ENCODE results near the gene SPATA2L. TPM values are rescaled to one million over a fixed set of nuclear protein-coding genes. Genes with fewer than 3 reads are reported as not detected.

Gene SPATA2L
- total and polyA plus RNA-seq, 2 of the 13 experiments (the other 11 are each of a cell fraction or from before 2014, with no cell fraction given) = 9.1 to 20.7 TPM

- TF ChIP-seq ZEB1 (IDR thresholded peaks at IDR 0.05; ENCODE audit: insufficient replicate concordance, low read depth) = peak; percentile 8
- no peak for TF ChIP-seq ATM (IDR thresholded peaks at IDR 0.05; ENCODE audit: borderline replicate concordance)
- no peak for TF ChIP-seq NR2F1 (CRISPR knock-in tag; IDR thresholded peaks at IDR 0.05)
- no peak for TF ChIP-seq ZSCAN21 (CRISPR knock-in tag; IDR thresholded peaks at IDR 0.05; ENCODE audit: borderline replicate concordance)
- no peak for TF ChIP-seq ZNF17 (CRISPR knock-in tag; IDR thresholded peaks at IDR 0.05)
- no peak for TF ChIP-seq CC2D1A (CRISPR knock-in tag; IDR thresholded peaks at IDR 0.05)
- no peak for TF ChIP-seq SIX4 (CRISPR knock-in tag; IDR thresholded peaks at IDR 0.05)
- TF ChIP-seq JUNB (CRISPR knock-in tag; IDR thresholded peaks at IDR 0.05; ENCODE audit: borderline replicate concordance) = no peak
- TF ChIP-seq PAXIP1 (CRISPR knock-in tag; conservative IDR thresholded peaks at IDR 0.05) = peak; percentile 49
- TF ChIP-seq, protein P1, sequence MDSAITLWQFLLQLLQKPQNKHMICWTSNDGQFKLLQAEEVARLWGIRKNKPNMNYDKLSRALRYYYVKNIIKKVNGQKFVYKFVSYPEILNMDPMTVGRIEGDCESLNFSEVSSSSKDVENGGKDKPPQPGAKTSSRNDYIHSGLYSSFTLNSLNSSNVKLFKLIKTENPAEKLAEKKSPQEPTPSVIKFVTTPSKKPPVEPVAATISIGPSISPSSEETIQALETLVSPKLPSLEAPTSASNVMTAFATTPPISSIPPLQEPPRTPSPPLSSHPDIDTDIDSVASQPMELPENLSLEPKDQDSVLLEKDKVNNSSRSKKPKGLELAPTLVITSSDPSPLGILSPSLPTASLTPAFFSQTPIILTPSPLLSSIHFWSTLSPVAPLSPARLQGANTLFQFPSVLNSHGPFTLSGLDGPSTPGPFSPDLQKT (CRISPR knock-in tag; IDR thresholded peaks at IDR 0.05; ENCODE audit: borderline replicate concordance) = no peak
- TF ChIP-seq MBD4 (IDR thresholded peaks at IDR 0.05; ENCODE audit: borderline replicate concordance, low read length) = no peak
- TF ChIP-seq, protein P2, sequence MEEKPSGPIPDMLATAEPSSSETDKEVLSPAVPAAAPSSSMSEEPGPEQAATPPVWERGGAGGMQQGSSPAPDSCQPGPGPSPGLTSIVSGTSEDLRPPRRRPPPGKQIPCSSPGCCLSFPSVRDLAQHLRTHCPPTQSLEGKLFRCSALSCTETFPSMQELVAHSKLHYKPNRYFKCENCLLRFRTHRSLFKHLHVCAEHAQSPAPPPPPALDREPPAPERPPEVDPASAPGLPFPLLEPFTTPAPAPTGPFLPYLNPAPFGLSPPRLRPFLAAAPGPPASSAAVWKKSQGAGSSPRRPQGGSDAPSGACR (CRISPR knock-in tag; IDR thresholded peaks at IDR 0.05) = no peak
- TF ChIP-seq, protein P3, sequence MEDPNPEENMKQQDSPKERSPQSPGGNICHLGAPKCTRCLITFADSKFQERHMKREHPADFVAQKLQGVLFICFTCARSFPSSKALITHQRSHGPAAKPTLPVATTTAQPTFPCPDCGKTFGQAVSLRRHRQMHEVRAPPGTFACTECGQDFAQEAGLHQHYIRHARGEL (CRISPR knock-in tag; IDR thresholded peaks at IDR 0.05) = no peak
- no peak for TF ChIP-seq GABPB1 (CRISPR knock-in tag; IDR thresholded peaks at IDR 0.05)
- peak; percentile 29; the same call in 1 of the 2 replicates for TF ChIP-seq ZSCAN9 (CRISPR knock-in tag; IDR thresholded peaks at IDR 0.05; ENCODE audit: borderline replicate concordance)
- TF ChIP-seq, protein P4, sequence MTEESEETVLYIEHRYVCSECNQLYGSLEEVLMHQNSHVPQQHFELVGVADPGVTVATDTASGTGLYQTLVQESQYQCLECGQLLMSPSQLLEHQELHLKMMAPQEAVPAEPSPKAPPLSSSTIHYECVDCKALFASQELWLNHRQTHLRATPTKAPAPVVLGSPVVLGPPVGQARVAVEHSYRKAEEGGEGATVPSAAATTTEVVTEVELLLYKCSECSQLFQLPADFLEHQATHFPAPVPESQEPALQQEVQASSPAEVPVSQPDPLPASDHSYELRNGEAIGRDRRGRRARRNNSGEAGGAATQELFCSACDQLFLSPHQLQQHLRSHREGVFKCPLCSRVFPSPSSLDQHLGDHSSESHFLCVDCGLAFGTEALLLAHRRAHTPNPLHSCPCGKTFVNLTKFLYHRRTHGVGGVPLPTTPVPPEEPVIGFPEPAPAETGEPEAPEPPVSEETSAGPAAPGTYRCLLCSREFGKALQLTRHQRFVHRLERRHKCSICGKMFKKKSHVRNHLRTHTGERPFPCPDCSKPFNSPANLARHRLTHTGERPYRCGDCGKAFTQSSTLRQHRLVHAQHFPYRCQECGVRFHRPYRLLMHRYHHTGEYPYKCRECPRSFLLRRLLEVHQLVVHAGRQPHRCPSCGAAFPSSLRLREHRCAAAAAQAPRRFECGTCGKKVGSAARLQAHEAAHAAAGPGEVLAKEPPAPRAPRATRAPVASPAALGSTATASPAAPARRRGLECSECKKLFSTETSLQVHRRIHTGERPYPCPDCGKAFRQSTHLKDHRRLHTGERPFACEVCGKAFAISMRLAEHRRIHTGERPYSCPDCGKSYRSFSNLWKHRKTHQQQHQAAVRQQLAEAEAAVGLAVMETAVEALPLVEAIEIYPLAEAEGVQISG (CRISPR knock-in tag; IDR thresholded peaks at IDR 0.05) = no peak
- TF ChIP-seq NCOA2 (CRISPR knock-in tag; IDR thresholded peaks at IDR 0.05) = no peak
- no peak for TF ChIP-seq HNRNPLL (IDR thresholded peaks at IDR 0.05; ENCODE audit: low read depth, low read length, poor library complexity, severe bottlenecking)
- no peak; the same call in 1 of the 2 replicates for TF ChIP-seq ZFP91 (CRISPR knock-in tag; IDR thresholded peaks at IDR 0.05; ENCODE audit: borderline replicate concordance)
- no peak for TF ChIP-seq ZC3H4 (CRISPR knock-in tag; IDR thresholded peaks at IDR 0.05; ENCODE audit: borderline replicate concordance)
- TF ChIP-seq MTF1 (CRISPR knock-in tag; IDR thresholded peaks at IDR 0.05) = no peak
Measured at GRCh38 chr16:89720551-89720812, 19.0 kb upstream of the SPATA2L start (continued).
